Fibroblast of pulmonary artery (primary cell): ENCODE results near the gene TCP11X1.
"Not testable (repeated sequence)": the region's sequence is repeated elsewhere in the genome, so short reads cannot be mapped to it uniquely, and the experiment has no call there.

Source experiments
- DNase-seq: peaks from one replicate; pipeline ENCODE4 v3.0.0-alpha.2; 2010; ENCODE audit warnings: low read depth
- H3K4me3 ChIP-seq: replicated peaks from 2 replicates; pipeline ENCODE4 v1.5.1; 2011; ENCODE audit warnings: low read depth, mild to moderate bottlenecking, control low read depth, low read length, moderate library complexity
- TF ChIP-seq, protein P1 (sequence below): IDR thresholded peaks from 2 replicates; pipeline ENCODE4 v1.5.1; 2011; ENCODE audit warnings: mild to moderate bottlenecking, control low read depth, low read length, inconsistent platforms; ENCODE audit errors: missing control alignments

TCP11X1 gene

GRCh38 chrX:102214986-102215385, at the start of gene TCP11X1:
TSS of gene TCP11X1 (plus strand) at chrX:102215301.
- DNase-seq, H3K4me3 ChIP-seq: not testable (repeated sequence)

- H3K4me3 ChIP-seq = no peak overlapping the region
- no peak for DNase-seq
- TF ChIP-seq, protein P1, sequence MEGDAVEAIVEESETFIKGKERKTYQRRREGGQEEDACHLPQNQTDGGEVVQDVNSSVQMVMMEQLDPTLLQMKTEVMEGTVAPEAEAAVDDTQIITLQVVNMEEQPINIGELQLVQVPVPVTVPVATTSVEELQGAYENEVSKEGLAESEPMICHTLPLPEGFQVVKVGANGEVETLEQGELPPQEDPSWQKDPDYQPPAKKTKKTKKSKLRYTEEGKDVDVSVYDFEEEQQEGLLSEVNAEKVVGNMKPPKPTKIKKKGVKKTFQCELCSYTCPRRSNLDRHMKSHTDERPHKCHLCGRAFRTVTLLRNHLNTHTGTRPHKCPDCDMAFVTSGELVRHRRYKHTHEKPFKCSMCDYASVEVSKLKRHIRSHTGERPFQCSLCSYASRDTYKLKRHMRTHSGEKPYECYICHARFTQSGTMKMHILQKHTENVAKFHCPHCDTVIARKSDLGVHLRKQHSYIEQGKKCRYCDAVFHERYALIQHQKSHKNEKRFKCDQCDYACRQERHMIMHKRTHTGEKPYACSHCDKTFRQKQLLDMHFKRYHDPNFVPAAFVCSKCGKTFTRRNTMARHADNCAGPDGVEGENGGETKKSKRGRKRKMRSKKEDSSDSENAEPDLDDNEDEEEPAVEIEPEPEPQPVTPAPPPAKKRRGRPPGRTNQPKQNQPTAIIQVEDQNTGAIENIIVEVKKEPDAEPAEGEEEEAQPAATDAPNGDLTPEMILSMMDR = no peak
Measured at GRCh38 chrX:102185967-102186720, 29.0 kb upstream of the TCP11X1 start.

DNA sequence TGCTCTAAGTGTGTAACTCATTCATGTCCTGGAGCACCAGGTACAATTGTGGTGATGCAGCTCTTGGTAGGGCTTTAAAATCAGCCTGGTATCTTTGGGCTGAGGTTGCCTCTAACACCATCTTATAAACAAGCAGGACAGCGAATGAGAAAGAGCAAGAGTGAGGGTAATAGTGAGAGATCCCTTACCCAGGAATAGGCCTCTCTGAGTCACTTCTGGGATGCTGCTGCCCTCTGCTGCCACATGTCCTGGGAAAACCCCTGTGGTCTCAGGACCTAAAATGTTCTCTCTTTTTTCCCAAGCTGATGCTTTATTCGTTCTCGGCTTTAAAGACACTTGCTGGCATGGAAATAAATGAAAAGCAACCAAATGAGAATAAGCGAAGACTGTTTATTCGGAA, 7.2 kb upstream of the TCP11X1 start:
- not testable (repeated sequence) for DNase-seq, H3K4me3 ChIP-seq

GRCh38 chrX:102216497-102216896, 1.4 kb downstream of the TCP11X1 start:
- not testable (repeated sequence) for DNase-seq, H3K4me3 ChIP-seq

- H3K4me3 ChIP-seq, DNase-seq: not testable (repeated sequence)
Measured at GRCh38 chrX:102235678-102236077, 20.6 kb downstream of the TCP11X1 start.

DNA sequence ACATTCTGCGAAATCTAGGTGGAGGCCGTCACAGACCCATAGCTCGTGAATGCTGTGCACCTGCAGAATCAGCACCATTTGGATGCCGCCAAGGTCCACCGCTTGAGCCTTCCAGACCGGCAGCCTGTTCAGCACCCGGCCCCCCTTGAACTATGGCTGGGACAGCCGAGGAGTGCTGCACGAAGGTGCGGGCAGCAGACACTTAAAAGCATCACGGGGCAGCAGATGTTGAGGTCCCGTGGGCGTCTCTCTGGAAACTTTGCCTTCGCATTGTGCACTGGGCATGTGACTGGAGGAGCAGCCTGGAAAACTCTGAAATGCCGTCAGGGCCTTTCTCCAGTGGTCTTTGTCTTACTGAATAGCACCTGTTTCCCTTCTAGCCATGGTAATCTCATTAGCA, 25.2 kb downstream of the TCP11X1 start:
- not testable (repeated sequence) for DNase-seq, H3K4me3 ChIP-seq

DNA sequence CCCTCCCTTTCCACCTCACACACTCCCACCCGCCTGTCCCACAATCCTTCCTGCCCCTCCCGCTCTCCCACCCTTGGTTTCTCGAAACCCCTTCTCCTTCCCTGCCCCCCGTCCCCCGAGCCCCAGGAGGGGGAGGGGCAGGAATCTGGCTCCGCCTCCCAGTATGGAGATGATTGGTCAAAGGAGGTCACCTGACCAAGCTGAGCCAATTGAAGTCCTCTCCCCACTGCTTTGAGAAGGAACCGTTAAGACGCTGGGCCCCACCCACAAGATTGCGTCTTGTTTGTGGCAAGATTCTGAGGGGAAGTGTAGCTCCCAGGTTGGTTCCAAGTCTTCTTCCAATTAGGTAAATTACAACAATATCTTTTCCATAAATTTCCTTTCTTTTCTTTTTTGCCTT, 31.8 kb downstream of the TCP11X1 start, which contains the start of gene NXF2:
Gene NXF2, plus strand, starts transcription at position 275 of the 400 bp plus-strand sequence. CDS start 59,912 bp downstream, outside the sequence.
- DNase-seq, H3K4me3 ChIP-seq: not testable (repeated sequence)

DNA sequence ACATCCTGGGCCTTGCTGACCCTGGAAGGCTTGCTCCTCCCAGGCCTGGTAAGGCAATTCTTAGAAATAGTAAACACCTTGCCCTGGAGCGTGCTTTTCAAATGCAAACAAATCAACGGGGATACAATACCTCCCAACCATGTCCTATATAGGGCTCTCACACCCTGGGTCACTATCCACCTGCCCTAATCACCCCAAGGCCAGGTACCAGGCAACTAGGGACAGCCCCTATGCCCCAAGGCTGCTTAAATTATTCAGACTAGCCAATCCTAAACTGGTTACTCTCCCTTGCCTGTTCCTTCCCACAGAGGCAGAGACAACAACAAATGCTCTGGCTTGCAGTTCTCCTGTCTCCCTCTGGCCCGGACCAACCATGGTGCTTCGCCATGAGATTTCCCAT, 57.1 kb downstream of the TCP11X1 start:
- DNase-seq, H3K4me3 ChIP-seq: not testable (repeated sequence)
